Osteocyte (in vitro differentiated cells): ENCODE data around the gene ZNRF1. TPM values are rescaled to one million over a fixed set of nuclear protein-coding genes. Genes with fewer than 3 reads are reported as not detected.

Source experiments
- DNase-seq: peaks from one replicate; pipeline ENCODE4 v3.0.0; 2021; ENCODE audit warnings: mixed read lengths; ENCODE audit not compliant: unreplicated experiment; ENCODE audit errors: extremely low spot score
- H3K27ac Mint-ChIP-seq: one replicate; pipeline ENCODE4 v1.8.0; 2021; ENCODE audit warnings: mild to moderate bottlenecking, mixed read lengths; ENCODE audit not compliant: unreplicated experiment
- H3K27me3 Mint-ChIP-seq: one replicate; pipeline ENCODE4 v1.8.0; 2021; ENCODE audit warnings: mixed read lengths; ENCODE audit not compliant: unreplicated experiment
- H3K36me3 Mint-ChIP-seq: one replicate; pipeline ENCODE4 v1.8.0; 2021; ENCODE audit warnings: mixed read lengths; ENCODE audit not compliant: unreplicated experiment
- H3K4me1 Mint-ChIP-seq: one replicate; pipeline ENCODE4 v1.8.0; 2021; ENCODE audit warnings: mixed read lengths; ENCODE audit not compliant: unreplicated experiment
- H3K4me3 Mint-ChIP-seq: one replicate; pipeline ENCODE4 v1.8.0; 2021; ENCODE audit warnings: mild to moderate bottlenecking, moderate library complexity, mixed read lengths; ENCODE audit not compliant: unreplicated experiment
- H3K9me3 Mint-ChIP-seq: one replicate; pipeline ENCODE4 v1.8.0; 2021; ENCODE audit warnings: mixed read lengths; ENCODE audit not compliant: unreplicated experiment
- total RNA-seq: library from RNA; stranded (reverse); gene quantifications from 2 replicates; pipeline ENCODE4 v1.2.1, GENCODE V29; 2021
- TF ChIP-seq, protein P1 (sequence below): fragments of 200-600 bp; sonication (generic); IDR thresholded peaks from 2 replicates; pipeline ENCODE4 v1.5.0; 2021; ENCODE audit warnings: antibody characterized with exemption, mild to moderate bottlenecking, moderate library complexity

Gene ZNRF1
- total RNA-seq, 1 donor from 2014 or later: 32.1 TPM

DNA sequence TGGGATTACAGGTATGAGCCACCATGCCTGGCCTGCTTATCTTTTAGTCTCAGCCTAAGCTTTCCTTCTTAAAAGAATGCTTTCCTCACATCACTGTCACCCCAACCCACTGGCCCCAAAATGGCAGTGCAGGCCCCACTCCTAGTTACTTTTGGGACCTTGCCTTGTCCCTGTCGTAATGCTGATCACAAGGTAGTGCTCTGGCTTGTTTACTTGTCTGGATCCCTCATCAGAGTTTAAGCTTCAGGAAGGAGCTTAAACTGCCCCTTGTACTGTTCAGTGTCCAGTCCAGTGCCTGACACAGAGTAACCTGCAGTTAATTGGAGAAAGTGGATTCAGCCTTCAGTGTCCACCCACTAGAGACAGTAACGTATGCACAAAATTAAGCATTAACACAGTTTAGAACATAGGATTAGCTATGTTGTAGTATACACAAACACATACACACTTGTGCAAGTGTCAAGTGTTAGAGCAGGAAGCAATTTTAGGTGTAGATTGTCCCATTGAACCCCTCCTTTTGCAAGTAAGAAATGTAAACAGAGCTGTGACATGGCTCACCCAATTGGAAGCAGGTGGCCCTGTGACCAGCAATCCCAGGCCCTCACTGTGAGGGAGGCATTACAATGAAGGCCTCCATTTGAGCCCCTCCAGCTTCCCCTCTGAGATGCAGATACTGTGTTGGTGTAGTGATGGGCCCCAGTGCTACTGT, 73.6 kb downstream of the ZNRF1 start:
- TF ChIP-seq, protein P1, sequence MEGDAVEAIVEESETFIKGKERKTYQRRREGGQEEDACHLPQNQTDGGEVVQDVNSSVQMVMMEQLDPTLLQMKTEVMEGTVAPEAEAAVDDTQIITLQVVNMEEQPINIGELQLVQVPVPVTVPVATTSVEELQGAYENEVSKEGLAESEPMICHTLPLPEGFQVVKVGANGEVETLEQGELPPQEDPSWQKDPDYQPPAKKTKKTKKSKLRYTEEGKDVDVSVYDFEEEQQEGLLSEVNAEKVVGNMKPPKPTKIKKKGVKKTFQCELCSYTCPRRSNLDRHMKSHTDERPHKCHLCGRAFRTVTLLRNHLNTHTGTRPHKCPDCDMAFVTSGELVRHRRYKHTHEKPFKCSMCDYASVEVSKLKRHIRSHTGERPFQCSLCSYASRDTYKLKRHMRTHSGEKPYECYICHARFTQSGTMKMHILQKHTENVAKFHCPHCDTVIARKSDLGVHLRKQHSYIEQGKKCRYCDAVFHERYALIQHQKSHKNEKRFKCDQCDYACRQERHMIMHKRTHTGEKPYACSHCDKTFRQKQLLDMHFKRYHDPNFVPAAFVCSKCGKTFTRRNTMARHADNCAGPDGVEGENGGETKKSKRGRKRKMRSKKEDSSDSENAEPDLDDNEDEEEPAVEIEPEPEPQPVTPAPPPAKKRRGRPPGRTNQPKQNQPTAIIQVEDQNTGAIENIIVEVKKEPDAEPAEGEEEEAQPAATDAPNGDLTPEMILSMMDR: no peak
- no peak overlapping the region for H3K27ac Mint-ChIP-seq
- no peaks in the 10 kb centered on the region for H3K27me3 Mint-ChIP-seq

DNA sequence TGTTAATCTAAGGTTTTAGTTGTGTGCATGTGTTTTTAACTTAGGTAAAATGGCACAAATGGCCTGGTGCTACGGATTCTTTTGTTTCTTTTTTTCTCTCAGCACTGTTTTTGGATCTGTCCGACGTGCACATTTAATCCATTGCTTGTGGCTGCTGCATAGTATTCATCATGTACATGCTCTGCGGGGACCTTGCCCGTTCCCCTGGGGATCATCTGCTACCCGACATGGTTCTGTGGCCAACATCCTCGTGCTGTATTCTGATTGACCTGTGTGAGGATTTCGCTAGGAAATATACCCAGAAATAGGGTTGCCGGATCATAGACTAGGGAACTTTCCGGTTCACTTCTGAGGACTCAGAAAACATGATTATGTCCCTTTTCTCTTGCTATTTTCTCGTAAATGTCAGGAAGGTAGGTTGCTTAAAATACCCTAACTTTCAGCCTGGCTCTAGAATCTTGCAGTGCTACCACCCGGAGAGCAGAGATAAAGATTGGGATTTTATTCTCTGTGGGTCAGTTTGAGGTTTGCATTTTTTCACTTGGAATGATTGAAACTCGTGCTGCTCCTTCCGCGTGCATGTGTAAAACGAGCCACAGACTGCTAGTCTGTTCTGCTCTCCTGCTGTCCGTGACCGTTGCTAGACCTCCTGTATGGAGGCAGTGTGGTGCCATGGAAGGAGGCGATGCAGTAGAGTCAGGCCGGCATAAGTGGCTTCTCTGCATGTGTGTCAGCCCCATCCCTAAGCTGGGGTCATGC, 74.9 kb downstream of the ZNRF1 start:
- H3K4me1 Mint-ChIP-seq: peaks cover 17% of the 10 kb centered on the region
- peaks cover 1% of the 10 kb centered on the region for H3K36me3 Mint-ChIP-seq
- TF ChIP-seq, protein P1: no peak
- H3K27ac Mint-ChIP-seq: no peak overlapping the region
- no peak for DNase-seq
- H3K27me3 Mint-ChIP-seq: no peaks in the 10 kb centered on the region
- H3K9me3 Mint-ChIP-seq: peaks cover 4% of the 10 kb centered on the region
- no peak overlapping the region for H3K4me3 Mint-ChIP-seq

More for the DNA sequence above, 73.6 kb downstream of the ZNRF1 start:
- peaks cover 14% of the 10 kb centered on the region for H3K4me1 Mint-ChIP-seq
- no peak overlapping the region for H3K4me3 Mint-ChIP-seq
- DNase-seq: no peak
- H3K36me3 Mint-ChIP-seq: no peaks in the 10 kb centered on the region
- no peaks in the 10 kb centered on the region for H3K9me3 Mint-ChIP-seq

DNA sequence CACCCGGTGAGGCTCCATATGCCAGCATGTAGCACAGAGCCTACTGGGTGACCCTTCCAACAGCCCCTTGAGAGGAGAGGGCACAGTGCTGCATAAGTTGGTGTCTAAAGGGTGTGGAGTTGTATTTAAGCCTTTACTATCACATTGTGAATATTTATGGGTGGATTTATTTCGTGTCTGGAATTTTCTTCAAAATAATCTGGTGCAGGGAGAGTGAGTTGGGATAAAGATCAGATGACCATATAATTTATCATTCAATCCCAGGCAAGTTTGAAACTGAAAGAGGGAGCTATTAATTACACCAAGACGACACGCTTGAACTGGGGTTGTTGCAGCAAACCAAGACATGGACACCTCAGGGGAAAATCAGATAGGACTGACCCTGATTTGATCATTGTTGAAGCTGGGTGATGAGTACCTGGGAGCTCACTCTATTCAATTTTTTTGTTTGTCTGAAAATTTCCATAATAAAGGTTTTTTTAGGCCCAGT, 75.5 kb downstream of the ZNRF1 start:
- Mint-ChIP-seq H3K4me3 (no peak overlapping the region), H3K4me1 (peaks cover 21% of the 10 kb centered on the region), H3K27ac (no peak overlapping the region), H3K36me3 (peaks cover 4% of the 10 kb centered on the region), H3K27me3 (no peaks in the 10 kb centered on the region), H3K9me3 (peaks cover 4% of the 10 kb centered on the region)
- no peak for DNase-seq
- TF ChIP-seq, protein P1: no peak

DNA sequence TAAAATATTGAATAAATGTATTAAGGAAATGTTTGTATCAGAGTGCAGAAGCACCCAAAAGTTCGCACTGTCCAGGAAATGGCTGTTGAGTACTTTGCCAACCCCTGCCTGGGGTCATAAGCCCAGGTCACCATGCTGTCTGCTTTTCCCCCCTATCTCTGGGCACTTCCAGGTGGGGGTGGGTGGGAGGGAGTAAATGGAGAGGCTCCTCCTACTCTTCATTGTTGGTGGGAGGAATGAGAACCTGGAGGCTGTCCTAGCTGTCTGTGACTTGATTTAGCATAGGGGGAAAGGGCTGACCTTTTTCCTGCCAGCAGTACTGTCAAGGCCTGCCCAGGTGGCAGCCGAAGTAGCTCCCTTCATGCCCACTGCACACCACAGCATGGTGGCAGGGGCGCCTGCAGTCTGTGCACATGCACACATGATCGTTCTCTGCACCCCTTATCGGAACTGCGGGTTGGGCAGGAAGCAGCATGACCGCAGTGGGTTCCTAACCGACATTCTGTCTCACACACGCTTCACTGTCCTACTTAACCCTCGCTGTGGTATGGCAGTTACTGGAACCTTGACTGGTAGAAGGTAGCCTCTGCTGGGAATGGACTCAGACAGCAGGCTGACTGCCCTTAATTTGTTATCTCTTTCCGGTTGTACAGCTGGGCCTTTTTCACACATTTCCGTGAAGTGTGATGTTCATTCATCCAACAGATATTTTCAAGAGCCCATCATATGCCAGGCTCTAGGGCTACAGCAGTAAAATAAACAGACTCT, 76.3 kb downstream of the ZNRF1 start:
- DNase-seq: no peak

More for the DNA sequence above, 76.3 kb downstream of the ZNRF1 start:
- H3K9me3 Mint-ChIP-seq: peaks cover 4% of the 10 kb centered on the region
- no peak overlapping the region for H3K27ac Mint-ChIP-seq
- H3K4me3 Mint-ChIP-seq: no peak overlapping the region
- H3K36me3 Mint-ChIP-seq: peaks cover 4% of the 10 kb centered on the region
- no peaks in the 10 kb centered on the region for H3K27me3 Mint-ChIP-seq
- TF ChIP-seq, protein P1: no peak
- peaks cover 22% of the 10 kb centered on the region for H3K4me1 Mint-ChIP-seq
